H1 (cell line): ENCODE data around the gene FBXO44. TPM values are rescaled to one million over a fixed set of nuclear protein-coding genes. Genes with fewer than 3 reads are reported as not detected.

Source experiments
- CEBPB ChIP-seq: IDR thresholded peaks from 2 replicates; pipeline ENCODE4 v1.6.1; 2012; ENCODE audit warnings: low read depth, low read length
- CHD2 ChIP-seq: IDR thresholded peaks from 2 replicates; pipeline ENCODE4 v1.6.1; 2012; ENCODE audit warnings: low read length, improper control_type of control experiment
- EGR1 ChIP-seq: IDR thresholded peaks from 2 replicates; pipeline ENCODE4 v1.6.1; 2011; ENCODE audit warnings: low read depth, low read length, borderline replicate concordance
- EZH2 ChIP-seq: fragments of 200-600 bp; sonication (generic); IDR thresholded peaks from 2 replicates; pipeline ENCODE4 v1.7.1; 2012; ENCODE audit warnings: low read depth, mild to moderate bottlenecking, moderate library complexity, low read length, inconsistent platforms; ENCODE audit not compliant: severe bottlenecking
- GTF2F1 ChIP-seq: IDR thresholded peaks from 2 replicates; pipeline ENCODE4 v1.6.1; 2012; ENCODE audit warnings: low read depth, low read length, improper control_type of control experiment, borderline replicate concordance
- POLR2A ChIP-seq, 2 experiments: IDR thresholded peaks; 1 replicate in 1 of 2; 2 replicates in 1 of 2; pipeline ENCODE4 v1.6.1; 2011; ENCODE audit warnings: low read depth in 2 of 2, low read length in 2 of 2, mild to moderate bottlenecking in 2 of 2; ENCODE audit errors: control extremely low read depth in 1 of 2
- POLR2AphosphoS5 ChIP-seq: IDR thresholded peaks from 2 replicates; pipeline ENCODE4 v1.6.1; 2011; ENCODE audit warnings: low read depth, low read length
- SAP30 ChIP-seq: fragments of 300-600 bp; sonication (generic); IDR thresholded peaks from 2 replicates; pipeline ENCODE4 v1.7.1; 2012; ENCODE audit warnings: low read length, moderate library complexity, mild to moderate bottlenecking, inconsistent platforms; ENCODE audit not compliant: insufficient read depth, insufficient replicate concordance
- SIRT6 ChIP-seq: IDR thresholded peaks from one replicate; pipeline ENCODE4 v1.7.1; 2012; ENCODE audit warnings: low read length, inconsistent platforms
- SIX5 ChIP-seq: IDR thresholded peaks from 2 replicates; pipeline ENCODE4 v1.6.1; 2011; ENCODE audit warnings: mild to moderate bottlenecking, low read depth, low read length
- polyA plus RNA-seq, 7 experiments: library from polyadenylated mRNA; depleted of rRNA in 3 of 7; stranded (reverse) in 5 of 7; unstranded in 2 of 7; fragments of >200 nt in 5 of 7; fragments of 200-250 nt in 2 of 7; gene quantifications; 1 replicate in 5 of 7; 2 replicates in 1 of 7; 4 replicates in 1 of 7; pipeline versions ENCODE4 v1.2.1 to v1.2.3, GENCODE V29; 2011 to 2013; ENCODE audit warnings: missing spikeins in 2 of 7, mixed read lengths in 2 of 7
- total RNA-seq: library from RNA; stranded (reverse); fragmentation: NEBNext Ultra II Directional; extraction: Animal tissue kit (Norgen Biotek cat#: 25700); gene quantifications from 2 replicates; pipeline ENCODE4 v1.2.1, GENCODE V29; 2021

Gene FBXO44
- total and polyA plus RNA-seq, 2 of the 8 experiments (the other 6 are each of a cell fraction or from before 2014, with no cell fraction given), result 27.0 to 27.2 TPM

GRCh38 chr1:11680270-11681070 lies 25.8 kb downstream of the FBXO44 start (continued):
- TF ChIP-seq EZH2 (no peak), POLR2A (IDR thresholded peaks at IDR 0.05; ENCODE audit: control extremely low read depth in 1 of 2, low read depth in 2 of 2, low read length in 2 of 2) (peak in 1 of 2 experiments; percentile 10; a peak in 1 of 3 replicates), CEBPB (no peak), SAP30 (no peak), SIRT6 (no peak), EGR1 (peak; percentile 36; the same call in 1 of the 2 replicates), POLR2AphosphoS5 (peak; percentile 63), CHD2 (peak; percentile 8; the same call in 1 of the 2 replicates), SIX5 (no peak), GTF2F1 (no peak)
